Kidney (tissue), 14 donors: ENCODE data around the gene MYCN. TPM values are rescaled to one million over a fixed set of nuclear protein-coding genes. Genes with fewer than 3 reads are reported as not detected.
"Not testable (repeated sequence)": the region's sequence is repeated elsewhere in the genome, so short reads cannot be mapped to it uniquely, and the experiment has no call there.

Experiments
- DNase-seq, 5 donors: peaks; one replicate each; pipeline ENCODE4 v3.0.0-alpha.2; 2013 to 2020
- FAIRE-seq: peaks from 2 replicates; lab custom pipeline; 2012; peaks lifted over from hg19 to GRCh38; lab: Jason Lieb, UNC
- H3K27ac ChIP-seq, 2 donors: one replicate each; pipeline ENCODE4 v1.7.0; 2013; ENCODE audit warnings: low read depth in 2 of 2, low read length in 2 of 2, inconsistent platforms in 1 of 2
- H3K27me3 ChIP-seq: one replicate; pipeline ENCODE4 v1.7.1; 2013; ENCODE audit warnings: low read length, inconsistent platforms; ENCODE audit not compliant: control insufficient read depth, insufficient read depth
- H3K36me3 ChIP-seq, 3 donors: one replicate each; pipeline versions ENCODE4 v1.7.0 to v1.7.1; 2013; ENCODE audit warnings: low read length in 3 of 3, control low read depth in 1 of 3, inconsistent platforms in 1 of 3; ENCODE audit not compliant: insufficient read depth in 3 of 3, control insufficient read depth in 2 of 3
- H3K4me1 ChIP-seq, 3 donors: one replicate each; pipeline versions ENCODE4 v1.7.0 to v1.7.1; 2013; ENCODE audit warnings: low read length in 3 of 3, inconsistent platforms in 1 of 3, low read depth in 1 of 3; ENCODE audit not compliant: control insufficient read depth in 2 of 3, insufficient read depth in 2 of 3
- H3K4me3 ChIP-seq, 3 donors: one replicate each; pipeline versions ENCODE4 v1.7.0 to v1.8.1; 2013; ENCODE audit warnings: low read length in 3 of 3, control low read depth in 1 of 3, inconsistent platforms in 1 of 3
- H3K9ac ChIP-seq, 3 donors: one replicate each; pipeline versions ENCODE4 v1.7.0 to v1.7.1; 2013; ENCODE audit warnings: low read length in 3 of 3, control low read depth in 1 of 3, inconsistent platforms in 1 of 3
- H3K9me3 ChIP-seq, 3 donors: one replicate each; pipeline versions ENCODE4 v1.7.0 to v1.7.1; 2013; ENCODE audit warnings: low read length in 3 of 3, control low read depth in 1 of 3, inconsistent platforms in 1 of 3; ENCODE audit not compliant: control insufficient read depth in 2 of 3, insufficient read depth in 1 of 3
- intact Hi-C: fragments of 100-400 bp; cut with DNase I; formaldehyde crosslinking; loops from one replicate; pipeline ENCODE4 v1.11.1; 2022
- polyA plus RNA-seq: library from polyadenylated mRNA; stranded (reverse); fragments of 350-450 nt; fragmentation: Illumina TruSeq; extraction: RNeasy Lipid Tissue Mini Kit (QIAGEN cat#74804); gene quantifications from one replicate; pipeline ENCODE4 v1.2.3, GENCODE V29; 2014; ENCODE audit warnings: low read depth, low replicate concordance; ENCODE audit not compliant: insufficient read depth
- total RNA-seq: library from RNA; stranded (reverse); fragmentation: NEBNext Ultra II Directional; extraction: Animal tissue kit (Norgen Biotek cat#: 25700); gene quantifications from one replicate; pipeline ENCODE4 v1.2.1, GENCODE V29; 2021
- TF ChIP-seq, protein P1 (sequence below): IDR thresholded peaks from 3 replicates; pipeline ENCODE4 v1.5.1; 2012; ENCODE audit warnings: mild to moderate bottlenecking, moderate library complexity, borderline replicate concordance; ENCODE audit not compliant: insufficient read depth; ENCODE audit errors: extremely low read depth
- donor health status: control.
- donor health status: control.
- donor health status: control.
- donor health status: control.
- donor health status: control.
- donor health status: DM: yes; HTN: yes; CAD: no.
- donor health status: Normal renal cell carcinoma (clear cell type).

Gene MYCN
- total and polyA plus RNA-seq, 2 donors from 2014 or later: 1.7 to 2.2 TPM

DNA sequence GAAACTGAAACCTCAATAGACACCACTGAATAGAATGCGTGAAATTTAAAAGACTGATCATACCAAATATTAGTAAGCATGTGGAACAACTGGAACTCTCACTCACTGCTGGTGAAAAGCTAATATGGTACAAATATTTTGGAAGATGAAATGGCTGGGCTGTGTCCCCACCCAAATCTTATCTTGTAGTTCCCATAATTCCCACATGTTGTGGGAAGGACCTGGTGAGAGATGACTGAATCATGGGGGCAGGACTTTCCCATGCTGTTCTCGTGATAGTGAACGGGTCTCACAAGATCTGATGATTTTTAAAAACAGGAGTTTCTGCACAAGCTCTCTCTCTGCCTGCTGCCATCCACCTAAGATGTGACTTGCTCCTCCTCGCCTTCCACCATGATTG lies 32.0 kb upstream of the MYCN start:
- no peak overlapping the region for H3K4me3 ChIP-seq
- H3K4me1 ChIP-seq: peaks cover 0 to 5% (median 3%) of the 10 kb centered on the region in 3 donors
- FAIRE-seq (no peak), DNase-seq (no peak)
- TF ChIP-seq, protein P1, sequence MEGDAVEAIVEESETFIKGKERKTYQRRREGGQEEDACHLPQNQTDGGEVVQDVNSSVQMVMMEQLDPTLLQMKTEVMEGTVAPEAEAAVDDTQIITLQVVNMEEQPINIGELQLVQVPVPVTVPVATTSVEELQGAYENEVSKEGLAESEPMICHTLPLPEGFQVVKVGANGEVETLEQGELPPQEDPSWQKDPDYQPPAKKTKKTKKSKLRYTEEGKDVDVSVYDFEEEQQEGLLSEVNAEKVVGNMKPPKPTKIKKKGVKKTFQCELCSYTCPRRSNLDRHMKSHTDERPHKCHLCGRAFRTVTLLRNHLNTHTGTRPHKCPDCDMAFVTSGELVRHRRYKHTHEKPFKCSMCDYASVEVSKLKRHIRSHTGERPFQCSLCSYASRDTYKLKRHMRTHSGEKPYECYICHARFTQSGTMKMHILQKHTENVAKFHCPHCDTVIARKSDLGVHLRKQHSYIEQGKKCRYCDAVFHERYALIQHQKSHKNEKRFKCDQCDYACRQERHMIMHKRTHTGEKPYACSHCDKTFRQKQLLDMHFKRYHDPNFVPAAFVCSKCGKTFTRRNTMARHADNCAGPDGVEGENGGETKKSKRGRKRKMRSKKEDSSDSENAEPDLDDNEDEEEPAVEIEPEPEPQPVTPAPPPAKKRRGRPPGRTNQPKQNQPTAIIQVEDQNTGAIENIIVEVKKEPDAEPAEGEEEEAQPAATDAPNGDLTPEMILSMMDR: no peak
- intact Hi-C loops: no loop called here
- no peak overlapping the region for H3K27ac ChIP-seq
- H3K9ac ChIP-seq: no peak overlapping the region
- H3K36me3 ChIP-seq: no peaks in the 10 kb centered on the region
- no peaks in the 10 kb centered on the region for H3K9me3 ChIP-seq
- H3K27me3 ChIP-seq: no peaks in the 10 kb centered on the region

DNA sequence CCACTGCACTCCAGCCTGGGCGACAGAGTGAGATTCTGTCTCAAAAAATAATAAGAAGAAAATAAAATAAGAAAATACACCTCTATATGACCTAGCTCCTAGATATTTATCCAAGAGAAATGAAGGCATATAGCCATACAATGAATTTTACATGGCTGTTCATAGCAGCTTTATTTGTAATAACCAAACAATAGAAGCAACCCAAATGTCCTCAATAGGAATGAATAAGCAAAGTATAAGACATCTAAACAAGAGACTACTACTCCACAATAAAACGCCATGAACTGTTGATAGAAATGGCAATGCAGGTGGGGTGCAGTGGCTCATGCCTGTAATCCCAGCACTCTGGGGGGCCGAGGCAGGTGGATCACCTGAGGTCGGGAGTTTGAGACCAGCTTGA lies 31.2 kb upstream of the MYCN start:
- FAIRE-seq (no peak), DNase-seq (no peak)
- H3K4me3 ChIP-seq: no peak overlapping the region
- H3K4me1 ChIP-seq: peaks cover 0 to 5% (median 3%) of the 10 kb centered on the region in 3 donors
- no peaks in the 10 kb centered on the region for H3K36me3 ChIP-seq
- intact Hi-C loops: no loop called here
- H3K27ac ChIP-seq: no peak overlapping the region
- H3K9me3 ChIP-seq: no peaks in the 10 kb centered on the region
- H3K9ac ChIP-seq: no peak overlapping the region
- no peaks in the 10 kb centered on the region for H3K27me3 ChIP-seq
- TF ChIP-seq, protein P1: no peak

DNA sequence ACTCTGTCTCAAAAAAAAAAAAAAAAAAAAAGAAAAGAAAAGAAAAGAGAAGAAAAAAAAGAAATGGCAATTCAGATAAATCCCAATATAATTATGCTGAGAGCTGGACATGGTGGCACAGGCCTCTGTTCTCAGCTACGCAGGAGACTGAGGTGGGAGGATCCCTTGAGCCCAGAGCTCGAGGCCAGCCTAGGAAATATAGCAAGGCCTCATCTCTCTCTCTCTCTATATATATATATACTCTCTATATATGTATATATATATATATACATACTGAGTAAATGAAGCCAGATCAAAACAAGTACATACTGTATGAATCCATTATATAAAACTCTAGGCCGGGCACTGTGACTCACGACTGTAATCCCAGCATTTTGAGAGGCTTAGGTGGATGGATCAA lies 30.6 kb upstream of the MYCN start:
- no peaks in the 10 kb centered on the region for H3K9me3 ChIP-seq
- H3K36me3 ChIP-seq: no peaks in the 10 kb centered on the region
- intact Hi-C loops: no loop called here
- no peak for FAIRE-seq
- no peak overlapping the region for H3K4me3 ChIP-seq
- TF ChIP-seq, protein P1: no peak
- no peak for DNase-seq
- no peak overlapping the region for H3K27ac ChIP-seq
- H3K9ac ChIP-seq: no peak overlapping the region
- H3K4me1 ChIP-seq: peaks cover 0 to 5% (median 4%) of the 10 kb centered on the region in 3 donors
- no peaks in the 10 kb centered on the region for H3K27me3 ChIP-seq

DNA sequence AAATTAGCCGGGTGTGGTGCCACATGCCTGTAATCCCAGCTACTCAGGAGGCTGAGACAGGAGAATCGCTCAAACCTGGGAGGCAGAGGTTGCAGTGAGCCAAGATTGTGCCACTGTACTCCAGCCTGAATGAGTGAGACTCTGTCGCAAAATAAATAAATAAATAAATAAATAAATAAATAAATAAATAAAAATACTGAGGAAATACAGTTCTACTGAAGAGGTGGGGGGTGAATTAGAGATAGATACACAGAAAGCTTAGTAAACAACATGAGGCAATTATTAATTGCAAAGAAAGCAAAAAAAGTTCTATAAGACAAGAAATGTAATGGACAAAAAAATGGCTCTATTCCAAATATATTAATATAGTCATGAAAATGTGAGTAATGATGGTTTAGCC lies 29.1 kb upstream of the MYCN start:
- H3K4me3 ChIP-seq, H3K27me3 ChIP-seq, H3K4me1 ChIP-seq, DNase-seq, intact Hi-C loops, H3K36me3 ChIP-seq, H3K9ac ChIP-seq, H3K9me3 ChIP-seq, H3K27ac ChIP-seq, FAIRE-seq: not testable (repeated sequence)
